OCI-LY7 (cell line): ENCODE measurements around the gene RETREG2.

ENCODE experiments used
- EZH2phosphoT487 ChIP-seq: fragments of 200-600 bp; sonication (generic); IDR thresholded peaks from 2 replicates; pipeline ENCODE4 v1.6.1; 2018; ENCODE audit warnings: low read depth, borderline replicate concordance, mild to moderate bottlenecking, mixed run types, antibody characterized with exemption, low read length, moderate library complexity, mixed read lengths
- TF ChIP-seq, protein P1 (sequence below): fragments of 200-600 bp; sonication (generic); conservative IDR thresholded peaks from 2 replicates; pipeline ENCODE4 v1.5.1; 2014; ENCODE audit warnings: mild to moderate bottlenecking, antibody characterized with exemption, low read length, moderate library complexity, mixed read lengths

DNA sequence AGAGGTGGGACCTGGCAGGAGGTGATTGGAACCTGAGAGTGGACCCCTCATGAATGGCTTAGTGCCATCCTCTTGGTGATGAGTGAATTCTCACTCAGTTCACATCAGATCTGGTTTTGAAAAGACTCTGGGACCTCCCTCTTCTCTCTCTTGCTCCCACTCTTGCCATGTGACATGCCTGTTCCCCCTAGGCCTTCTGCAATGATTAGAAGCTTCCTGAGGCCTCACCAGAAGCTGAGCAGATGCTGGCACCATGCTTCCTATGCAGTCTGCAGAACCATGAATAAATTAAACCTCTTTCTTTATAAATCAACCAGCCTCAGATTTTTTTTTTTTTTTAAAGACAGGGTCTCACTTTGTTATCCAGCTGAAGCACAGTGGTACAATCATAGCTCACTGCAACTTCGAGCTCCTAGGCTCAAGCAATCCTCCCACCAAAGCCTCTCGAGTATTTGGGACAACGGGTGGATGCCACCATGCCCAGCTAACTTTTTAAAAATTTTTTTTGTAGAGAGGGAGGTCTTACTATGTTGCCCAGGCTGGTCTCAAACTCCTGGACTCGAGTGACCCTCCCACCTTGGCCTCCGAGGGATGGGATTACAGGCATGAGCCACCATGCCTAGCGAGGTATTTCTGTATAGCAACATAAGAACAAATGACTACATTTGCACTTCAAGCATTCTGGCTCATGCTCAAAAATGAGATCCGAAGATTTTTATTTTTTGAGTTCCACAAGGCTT, 26.5 kb downstream of the RETREG2 start:
- TF ChIP-seq, protein P1, sequence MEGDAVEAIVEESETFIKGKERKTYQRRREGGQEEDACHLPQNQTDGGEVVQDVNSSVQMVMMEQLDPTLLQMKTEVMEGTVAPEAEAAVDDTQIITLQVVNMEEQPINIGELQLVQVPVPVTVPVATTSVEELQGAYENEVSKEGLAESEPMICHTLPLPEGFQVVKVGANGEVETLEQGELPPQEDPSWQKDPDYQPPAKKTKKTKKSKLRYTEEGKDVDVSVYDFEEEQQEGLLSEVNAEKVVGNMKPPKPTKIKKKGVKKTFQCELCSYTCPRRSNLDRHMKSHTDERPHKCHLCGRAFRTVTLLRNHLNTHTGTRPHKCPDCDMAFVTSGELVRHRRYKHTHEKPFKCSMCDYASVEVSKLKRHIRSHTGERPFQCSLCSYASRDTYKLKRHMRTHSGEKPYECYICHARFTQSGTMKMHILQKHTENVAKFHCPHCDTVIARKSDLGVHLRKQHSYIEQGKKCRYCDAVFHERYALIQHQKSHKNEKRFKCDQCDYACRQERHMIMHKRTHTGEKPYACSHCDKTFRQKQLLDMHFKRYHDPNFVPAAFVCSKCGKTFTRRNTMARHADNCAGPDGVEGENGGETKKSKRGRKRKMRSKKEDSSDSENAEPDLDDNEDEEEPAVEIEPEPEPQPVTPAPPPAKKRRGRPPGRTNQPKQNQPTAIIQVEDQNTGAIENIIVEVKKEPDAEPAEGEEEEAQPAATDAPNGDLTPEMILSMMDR = no peak
- no peak for TF ChIP-seq EZH2phosphoT487
